H9 (cell line): ENCODE data around the gene LAMA3. TPM values are rescaled to one million over a fixed set of nuclear protein-coding genes. Genes with fewer than 3 reads are reported as not detected.

ENCODE experiments used
- DNase-seq: peaks from one replicate; pipeline ENCODE4 v3.0.0-alpha.2; 2017
- H2AFZ ChIP-seq: one replicate; pipeline ENCODE4 v1.6.1; 2013; ENCODE audit warnings: mild to moderate bottlenecking, low read length, control low read depth, moderate library complexity
- H2AK5ac ChIP-seq: 2 replicates; pipeline ENCODE4 v1.6.1; 2013; ENCODE audit warnings: low read length, control low read depth, mixed read lengths; ENCODE audit not compliant: insufficient read length
- H2BK120ac ChIP-seq: one replicate; pipeline ENCODE4 v1.6.1; 2013; ENCODE audit warnings: low read depth, mild to moderate bottlenecking, low read length, control low read depth, inconsistent platforms; ENCODE audit not compliant: poor library complexity, severe bottlenecking
- H2BK12ac ChIP-seq: 2 replicates; pipeline ENCODE4 v1.6.1; 2013; ENCODE audit warnings: low read length, control low read depth, mixed read lengths, low read depth; ENCODE audit not compliant: insufficient read length
- H2BK15ac ChIP-seq: 2 replicates; pipeline ENCODE4 v1.6.1; 2013; ENCODE audit warnings: low read depth, low read length, control low read depth
- H2BK20ac ChIP-seq: one replicate; pipeline ENCODE4 v1.6.1; 2013; ENCODE audit warnings: low read depth, mild to moderate bottlenecking, low read length, control low read depth, inconsistent platforms; ENCODE audit not compliant: poor library complexity, severe bottlenecking
- H2BK5ac ChIP-seq: 2 replicates; pipeline ENCODE4 v1.6.1; 2013; ENCODE audit warnings: low read length, control low read depth, mixed read lengths; ENCODE audit not compliant: insufficient read length
- H3K14ac ChIP-seq: 2 replicates; pipeline ENCODE4 v1.6.1; 2013; ENCODE audit warnings: low read length, control low read depth; ENCODE audit not compliant: insufficient read depth
- H3K18ac ChIP-seq: 2 replicates; pipeline ENCODE4 v1.6.1; 2013; ENCODE audit warnings: low read depth, mild to moderate bottlenecking, mixed read lengths, low read length, control low read depth; ENCODE audit not compliant: insufficient read length
- H3K23ac ChIP-seq: 2 replicates; pipeline ENCODE4 v1.6.1; 2013; ENCODE audit warnings: low read length, control low read depth, mixed read lengths, low read depth; ENCODE audit not compliant: insufficient read length
- H3K23me2 ChIP-seq: 2 replicates; pipeline ENCODE4 v1.6.1; 2013; ENCODE audit warnings: low read depth, mild to moderate bottlenecking, mixed read lengths, low read length, control low read depth; ENCODE audit not compliant: insufficient read length, poor library complexity, severe bottlenecking
- H3K27ac ChIP-seq: 2 replicates; pipeline ENCODE4 v1.5.1; 2013; ENCODE audit warnings: low read length, control low read depth, mixed read lengths, low read depth; ENCODE audit not compliant: insufficient read length
- H3K27me3 ChIP-seq: 2 replicates; pipeline ENCODE4 v1.6.1; 2013; ENCODE audit warnings: low read length, control low read depth, inconsistent platforms; ENCODE audit not compliant: insufficient read depth
- H3K4ac ChIP-seq: 2 replicates; pipeline ENCODE4 v1.6.1; 2013; ENCODE audit warnings: low read depth, mild to moderate bottlenecking, control low read depth, inconsistent platforms, low read length, moderate library complexity
- H3K4me1 ChIP-seq: 2 replicates; pipeline ENCODE4 v1.6.1; 2013; ENCODE audit warnings: low read length, control low read depth, inconsistent platforms; ENCODE audit not compliant: insufficient read depth
- H3K4me2 ChIP-seq: 2 replicates; pipeline ENCODE4 v1.6.1; 2013; ENCODE audit warnings: low read length, control low read depth, mixed read lengths; ENCODE audit not compliant: insufficient read length, insufficient read depth
- H3K56ac ChIP-seq: 2 replicates; pipeline ENCODE4 v1.6.1; 2013; ENCODE audit warnings: low read depth, mild to moderate bottlenecking, mixed read lengths, low read length, control low read depth; ENCODE audit not compliant: insufficient read length
- H3K79me1 ChIP-seq: 2 replicates; pipeline ENCODE4 v1.6.1; 2013; ENCODE audit warnings: low read depth, mild to moderate bottlenecking, moderate library complexity, low read length, control low read depth, inconsistent platforms; ENCODE audit not compliant: insufficient read depth, poor library complexity, severe bottlenecking
- H3K79me2 ChIP-seq: 2 replicates; pipeline ENCODE4 v1.6.1; 2013; ENCODE audit warnings: low read length, control low read depth, inconsistent platforms; ENCODE audit not compliant: insufficient read depth
- H3K9ac ChIP-seq: 2 replicates; pipeline ENCODE4 v1.6.1; 2013; ENCODE audit warnings: low read length, control low read depth, mixed read lengths; ENCODE audit not compliant: insufficient read length; ENCODE audit errors: extremely low read depth
- H3K9me3 ChIP-seq: one replicate; pipeline ENCODE4 v1.6.1; 2013; ENCODE audit warnings: low read depth, low read length, inconsistent platforms; ENCODE audit not compliant: control insufficient read depth
- H3T11ph ChIP-seq: one replicate; pipeline ENCODE4 v1.6.1; 2013; ENCODE audit warnings: mild to moderate bottlenecking, low read length, control low read depth, inconsistent platforms
- H4K20me1 ChIP-seq: one replicate; pipeline ENCODE4 v1.6.1; 2013; ENCODE audit not compliant: control insufficient read depth, insufficient read length, insufficient read depth
- H4K5ac ChIP-seq: 2 replicates; pipeline ENCODE4 v1.6.1; 2013; ENCODE audit warnings: low read depth, mild to moderate bottlenecking, mixed read lengths, low read length, control low read depth; ENCODE audit not compliant: insufficient read length
- H4K8ac ChIP-seq: replicated peaks from 2 replicates; pipeline ENCODE4 v1.6.1; 2013; ENCODE audit warnings: low read length, control low read depth, mixed read lengths, low read depth; ENCODE audit not compliant: insufficient read length
- H4K91ac ChIP-seq: 2 replicates; pipeline ENCODE4 v1.6.1; 2013; ENCODE audit warnings: low read depth, mild to moderate bottlenecking, moderate library complexity, mixed read lengths, low read length, control low read depth; ENCODE audit not compliant: insufficient read length
- H3K27ac Mint-ChIP-seq, 3 experiments: 2 replicates in 2 of 3; 3 replicates in 1 of 3; pipeline ENCODE4 v1.8.0; 2020 to 2021; ENCODE audit warnings: mixed read lengths in 3 of 3, mild to moderate bottlenecking in 1 of 3, moderate library complexity in 1 of 3
- H3K27me3 Mint-ChIP-seq: 2 replicates; pipeline ENCODE4 v1.8.0; 2021; ENCODE audit warnings: low read depth, mild to moderate bottlenecking, moderate library complexity, mixed read lengths
- H3K36me3 Mint-ChIP-seq, 3 experiments: 2 replicates in 2 of 3; 3 replicates in 1 of 3; pipeline ENCODE4 v1.8.0; 2020 to 2021; ENCODE audit warnings: low read depth in 3 of 3, mixed read lengths in 3 of 3; ENCODE audit not compliant: insufficient read depth in 1 of 3
- H3K4me1 Mint-ChIP-seq, 2 experiments: 2 replicates each; pipeline ENCODE4 v1.8.0; 2020; ENCODE audit warnings: mixed read lengths in 2 of 2
- H3K4me3 Mint-ChIP-seq, 2 experiments: 2 replicates in 1 of 2; 3 replicates in 1 of 2; pipeline ENCODE4 v1.8.0; 2020 to 2021; ENCODE audit warnings: mild to moderate bottlenecking in 2 of 2, mixed read lengths in 2 of 2, moderate library complexity in 1 of 2
- H3K9me3 Mint-ChIP-seq, 2 experiments: 2 replicates in 1 of 2; 3 replicates in 1 of 2; pipeline ENCODE4 v1.8.0; 2020; ENCODE audit warnings: mild to moderate bottlenecking in 2 of 2, mixed read lengths in 2 of 2, moderate library complexity in 1 of 2
- WGBS: extraction: QIAGEN DNeasy Blood & Tissue Kit; methylation state at CpG from one replicate; pipeline ENCODE4 v1.1.7; 2013; ENCODE audit warnings: missing lambda C conversion rate, low lambda C conversion rate, mixed read lengths; ENCODE audit not compliant: insufficient read length; ENCODE audit errors: extremely low coverage; 5-methylcytosine and 5-hydroxymethylcytosine counted together
- total RNA-seq: library from RNA; stranded (reverse); gene quantifications from 2 replicates; pipeline ENCODE4 v1.2.1, GENCODE V29; 2021
- TF ChIP-seq, protein P1 (sequence below): fragments of 200-600 bp; sonication (generic); conservative IDR thresholded peaks from 3 replicates; pipeline ENCODE4 v1.8.0; 2021; ENCODE audit warnings: antibody characterized with exemption, mild to moderate bottlenecking

The LAMA3 gene
- total RNA-seq, 1 experiment from 2014 or later, result 0.33 TPM

- no peaks in the 10 kb centered on the region for H3K9me3 Mint-ChIP-seq
- no peak overlapping the region for H4K5ac ChIP-seq
- no peaks in the 10 kb centered on the region for H3K36me3 Mint-ChIP-seq
- no peak overlapping the region for H3K27ac ChIP-seq
- H2BK20ac ChIP-seq, result no peak overlapping the region
- H3K14ac ChIP-seq, result no peak overlapping the region
- H3K23me2 ChIP-seq, result no peaks in the 10 kb centered on the region
- H2BK5ac ChIP-seq, result no peak overlapping the region
- H3K79me1 ChIP-seq, result no peaks in the 10 kb centered on the region
- H3K4ac ChIP-seq, result no peak overlapping the region
- H3T11ph ChIP-seq, result no peak overlapping the region
- TF ChIP-seq, protein P1, sequence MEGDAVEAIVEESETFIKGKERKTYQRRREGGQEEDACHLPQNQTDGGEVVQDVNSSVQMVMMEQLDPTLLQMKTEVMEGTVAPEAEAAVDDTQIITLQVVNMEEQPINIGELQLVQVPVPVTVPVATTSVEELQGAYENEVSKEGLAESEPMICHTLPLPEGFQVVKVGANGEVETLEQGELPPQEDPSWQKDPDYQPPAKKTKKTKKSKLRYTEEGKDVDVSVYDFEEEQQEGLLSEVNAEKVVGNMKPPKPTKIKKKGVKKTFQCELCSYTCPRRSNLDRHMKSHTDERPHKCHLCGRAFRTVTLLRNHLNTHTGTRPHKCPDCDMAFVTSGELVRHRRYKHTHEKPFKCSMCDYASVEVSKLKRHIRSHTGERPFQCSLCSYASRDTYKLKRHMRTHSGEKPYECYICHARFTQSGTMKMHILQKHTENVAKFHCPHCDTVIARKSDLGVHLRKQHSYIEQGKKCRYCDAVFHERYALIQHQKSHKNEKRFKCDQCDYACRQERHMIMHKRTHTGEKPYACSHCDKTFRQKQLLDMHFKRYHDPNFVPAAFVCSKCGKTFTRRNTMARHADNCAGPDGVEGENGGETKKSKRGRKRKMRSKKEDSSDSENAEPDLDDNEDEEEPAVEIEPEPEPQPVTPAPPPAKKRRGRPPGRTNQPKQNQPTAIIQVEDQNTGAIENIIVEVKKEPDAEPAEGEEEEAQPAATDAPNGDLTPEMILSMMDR, result no peak
- no peaks in the 10 kb centered on the region for H3K9me3 ChIP-seq
- H2BK15ac ChIP-seq, result no peak overlapping the region
- no peak overlapping the region for H3K23ac ChIP-seq
- H3K4me2 ChIP-seq, result no peak overlapping the region
- no peak overlapping the region for H4K8ac ChIP-seq
- no peak overlapping the region for H2AFZ ChIP-seq
- no CpG with 5 or more reads among the region's 14 CpGs for WGBS
- no peak overlapping the region; a peak in 1 of 7 replicates for H3K27ac Mint-ChIP-seq
- no peaks in the 10 kb centered on the region for H4K20me1 ChIP-seq
- H3K4me3 Mint-ChIP-seq, result no peak overlapping the region
- H3K4me1 Mint-ChIP-seq, result peaks cover 13 to 19% of the 10 kb centered on the region in 2 experiments
- peaks cover 1% of the 10 kb centered on the region for H3K27me3 Mint-ChIP-seq
- H3K18ac ChIP-seq, result no peak overlapping the region
- no peak overlapping the region for H3K9ac ChIP-seq
- no peak overlapping the region for H2AK5ac ChIP-seq
- peaks cover 2% of the 10 kb centered on the region; the same call in 1 of the 2 replicates for H3K4me1 ChIP-seq
- DNase-seq, result no peak
- no peak overlapping the region for H2BK120ac ChIP-seq
- H3K56ac ChIP-seq, result no peak overlapping the region
- H4K91ac ChIP-seq, result no peak overlapping the region
- no peak overlapping the region for H2BK12ac ChIP-seq
- H3K27me3 ChIP-seq, result no peaks in the 10 kb centered on the region
- H3K79me2 ChIP-seq, result no peaks in the 10 kb centered on the region
Measured at GRCh38 chr18:23842305-23842704, 153.1 kb downstream of the LAMA3 start.
